Measurements from ENCODE around the gene XPO5. TPM values are rescaled to one million over a fixed set of nuclear protein-coding genes. Genes with fewer than 3 reads are reported as not detected.
"Not testable (repeated sequence)": the region's sequence is repeated elsewhere in the genome, so short reads cannot be mapped to it uniquely, and the experiment has no call there.

The XPO5 gene
- total and polyA plus RNA-seq, 2 experiments from 2014 or later: 28.5 to 95.2 TPM

DNA sequence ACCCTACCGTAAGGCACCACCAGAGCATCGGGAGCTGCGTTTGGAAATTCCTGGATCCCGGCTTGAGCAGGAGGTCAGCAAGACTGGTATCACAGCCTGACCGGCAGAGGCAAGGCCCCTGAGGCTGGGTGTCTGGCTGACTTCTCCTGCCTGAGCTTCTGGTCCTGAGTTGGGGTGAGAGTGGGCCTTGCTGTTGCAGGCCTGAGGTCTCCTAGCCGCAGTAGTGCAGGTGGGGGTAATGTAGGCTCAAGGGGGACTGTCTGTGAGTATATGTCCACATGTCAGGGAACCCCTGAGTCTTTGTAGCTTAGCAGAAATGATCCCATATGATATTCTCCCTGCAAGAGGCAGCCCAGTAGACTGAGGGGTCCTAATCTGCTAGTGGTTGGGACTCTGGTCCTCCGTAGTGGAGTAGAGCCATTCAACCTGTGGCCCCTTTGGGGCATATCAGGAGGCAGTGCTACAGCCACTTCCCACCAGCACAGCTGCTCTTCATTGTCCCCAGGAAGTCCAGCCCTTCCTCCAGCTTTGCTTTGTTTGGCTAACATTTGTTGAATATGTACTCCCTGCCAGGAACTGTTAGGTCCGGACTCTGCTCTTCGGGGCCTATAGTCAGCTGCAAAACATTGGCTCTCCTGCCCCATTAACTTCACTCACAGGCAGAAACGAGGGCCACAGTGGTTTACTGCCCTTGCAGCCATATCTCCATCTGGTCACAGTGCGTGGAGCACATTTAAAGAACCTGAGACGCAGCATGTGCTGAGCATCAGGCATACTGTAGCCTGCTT is 76.6 kb downstream of the XPO5 start (continued):
- TF ChIP-seq, protein P1, sequence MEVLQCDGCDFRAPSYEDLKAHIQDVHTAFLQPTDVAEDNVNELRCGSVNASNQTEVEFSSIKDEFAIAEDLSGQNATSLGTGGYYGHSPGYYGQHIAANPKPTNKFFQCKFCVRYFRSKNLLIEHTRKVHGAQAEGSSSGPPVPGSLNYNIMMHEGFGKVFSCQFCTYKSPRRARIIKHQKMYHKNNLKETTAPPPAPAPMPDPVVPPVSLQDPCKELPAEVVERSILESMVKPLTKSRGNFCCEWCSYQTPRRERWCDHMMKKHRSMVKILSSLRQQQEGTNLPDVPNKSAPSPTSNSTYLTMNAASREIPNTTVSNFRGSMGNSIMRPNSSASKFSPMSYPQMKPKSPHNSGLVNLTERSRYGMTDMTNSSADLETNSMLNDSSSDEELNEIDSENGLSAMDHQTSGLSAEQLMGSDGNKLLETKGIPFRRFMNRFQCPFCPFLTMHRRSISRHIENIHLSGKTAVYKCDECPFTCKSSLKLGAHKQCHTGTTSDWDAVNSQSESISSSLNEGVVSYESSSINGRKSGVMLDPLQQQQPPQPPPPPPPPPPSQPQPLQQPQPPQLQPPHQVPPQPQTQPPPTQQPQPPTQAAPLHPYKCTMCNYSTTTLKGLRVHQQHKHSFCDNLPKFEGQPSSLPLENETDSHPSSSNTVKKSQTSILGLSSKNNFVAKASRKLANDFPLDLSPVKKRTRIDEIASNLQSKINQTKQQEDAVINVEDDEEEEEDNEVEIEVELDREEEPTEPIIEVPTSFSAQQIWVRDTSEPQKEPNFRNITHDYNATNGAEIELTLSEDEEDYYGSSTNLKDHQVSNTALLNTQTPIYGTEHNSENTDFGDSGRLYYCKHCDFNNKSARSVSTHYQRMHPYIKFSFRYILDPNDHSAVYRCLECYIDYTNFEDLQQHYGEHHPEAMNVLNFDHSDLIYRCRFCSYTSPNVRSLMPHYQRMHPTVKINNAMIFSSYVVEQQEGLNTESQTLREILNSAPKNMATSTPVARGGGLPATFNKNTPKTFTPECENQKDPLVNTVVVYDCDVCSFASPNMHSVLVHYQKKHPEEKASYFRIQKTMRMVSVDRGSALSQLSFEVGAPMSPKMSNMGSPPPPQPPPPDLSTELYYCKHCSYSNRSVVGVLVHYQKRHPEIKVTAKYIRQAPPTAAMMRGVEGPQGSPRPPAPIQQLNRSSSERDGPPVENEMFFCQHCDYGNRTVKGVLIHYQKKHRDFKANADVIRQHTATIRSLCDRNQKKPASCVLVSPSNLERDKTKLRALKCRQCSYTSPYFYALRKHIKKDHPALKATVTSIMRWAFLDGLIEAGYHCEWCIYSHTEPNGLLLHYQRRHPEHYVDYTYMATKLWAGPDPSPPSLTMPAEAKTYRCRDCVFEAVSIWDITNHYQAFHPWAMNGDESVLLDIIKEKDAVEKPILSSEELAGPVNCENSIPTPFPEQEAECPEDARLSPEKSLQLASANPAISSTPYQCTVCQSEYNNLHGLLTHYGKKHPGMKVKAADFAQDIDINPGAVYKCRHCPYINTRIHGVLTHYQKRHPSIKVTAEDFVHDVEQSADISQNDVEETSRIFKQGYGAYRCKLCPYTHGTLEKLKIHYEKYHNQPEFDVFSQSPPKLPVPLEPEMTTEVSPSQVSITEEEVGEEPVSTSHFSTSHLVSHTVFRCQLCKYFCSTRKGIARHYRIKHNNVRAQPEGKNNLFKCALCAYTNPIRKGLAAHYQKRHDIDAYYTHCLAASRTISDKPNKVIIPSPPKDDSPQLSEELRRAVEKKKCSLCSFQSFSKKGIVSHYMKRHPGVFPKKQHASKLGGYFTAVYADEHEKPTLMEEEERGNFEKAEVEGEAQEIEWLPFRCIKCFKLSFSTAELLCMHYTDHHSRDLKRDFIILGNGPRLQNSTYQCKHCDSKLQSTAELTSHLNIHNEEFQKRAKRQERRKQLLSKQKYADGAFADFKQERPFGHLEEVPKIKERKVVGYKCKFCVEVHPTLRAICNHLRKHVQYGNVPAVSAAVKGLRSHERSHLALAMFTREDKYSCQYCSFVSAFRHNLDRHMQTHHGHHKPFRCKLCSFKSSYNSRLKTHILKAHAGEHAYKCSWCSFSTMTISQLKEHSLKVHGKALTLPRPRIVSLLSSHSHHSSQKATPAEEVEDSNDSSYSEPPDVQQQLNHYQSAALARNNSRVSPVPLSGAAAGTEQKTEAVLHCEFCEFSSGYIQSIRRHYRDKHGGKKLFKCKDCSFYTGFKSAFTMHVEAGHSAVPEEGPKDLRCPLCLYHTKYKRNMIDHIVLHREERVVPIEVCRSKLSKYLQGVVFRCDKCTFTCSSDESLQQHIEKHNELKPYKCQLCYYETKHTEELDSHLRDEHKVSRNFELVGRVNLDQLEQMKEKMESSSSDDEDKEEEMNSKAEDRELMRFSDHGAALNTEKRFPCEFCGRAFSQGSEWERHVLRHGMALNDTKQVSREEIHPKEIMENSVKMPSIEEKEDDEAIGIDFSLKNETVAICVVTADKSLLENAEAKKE (CRISPR knock-in tag; IDR thresholded peaks at IDR 0.05): no peak
- TF ChIP-seq POLR2AphosphoS5 (IDR thresholded peaks at IDR 0.05; ENCODE audit: low read depth): no peak
- TF ChIP-seq JUNB (IDR thresholded peaks at IDR 0.05; ENCODE audit: unreplicated experiment): no peak
- TF ChIP-seq ZNF331 (CRISPR knock-in tag; IDR thresholded peaks at IDR 0.05; ENCODE audit: low read depth): no peak
- no peak for TF ChIP-seq ZNF114 (CRISPR knock-in tag; IDR thresholded peaks at IDR 0.05)
- no peak for TF ChIP-seq EZH2phosphoT487 (IDR thresholded peaks at IDR 0.05; ENCODE audit: unreplicated experiment)
- TF ChIP-seq, protein P2, sequence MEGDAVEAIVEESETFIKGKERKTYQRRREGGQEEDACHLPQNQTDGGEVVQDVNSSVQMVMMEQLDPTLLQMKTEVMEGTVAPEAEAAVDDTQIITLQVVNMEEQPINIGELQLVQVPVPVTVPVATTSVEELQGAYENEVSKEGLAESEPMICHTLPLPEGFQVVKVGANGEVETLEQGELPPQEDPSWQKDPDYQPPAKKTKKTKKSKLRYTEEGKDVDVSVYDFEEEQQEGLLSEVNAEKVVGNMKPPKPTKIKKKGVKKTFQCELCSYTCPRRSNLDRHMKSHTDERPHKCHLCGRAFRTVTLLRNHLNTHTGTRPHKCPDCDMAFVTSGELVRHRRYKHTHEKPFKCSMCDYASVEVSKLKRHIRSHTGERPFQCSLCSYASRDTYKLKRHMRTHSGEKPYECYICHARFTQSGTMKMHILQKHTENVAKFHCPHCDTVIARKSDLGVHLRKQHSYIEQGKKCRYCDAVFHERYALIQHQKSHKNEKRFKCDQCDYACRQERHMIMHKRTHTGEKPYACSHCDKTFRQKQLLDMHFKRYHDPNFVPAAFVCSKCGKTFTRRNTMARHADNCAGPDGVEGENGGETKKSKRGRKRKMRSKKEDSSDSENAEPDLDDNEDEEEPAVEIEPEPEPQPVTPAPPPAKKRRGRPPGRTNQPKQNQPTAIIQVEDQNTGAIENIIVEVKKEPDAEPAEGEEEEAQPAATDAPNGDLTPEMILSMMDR (conservative IDR thresholded peaks at IDR 0.05; ENCODE audit: low read depth in 2 of 2): no peak

DNA sequence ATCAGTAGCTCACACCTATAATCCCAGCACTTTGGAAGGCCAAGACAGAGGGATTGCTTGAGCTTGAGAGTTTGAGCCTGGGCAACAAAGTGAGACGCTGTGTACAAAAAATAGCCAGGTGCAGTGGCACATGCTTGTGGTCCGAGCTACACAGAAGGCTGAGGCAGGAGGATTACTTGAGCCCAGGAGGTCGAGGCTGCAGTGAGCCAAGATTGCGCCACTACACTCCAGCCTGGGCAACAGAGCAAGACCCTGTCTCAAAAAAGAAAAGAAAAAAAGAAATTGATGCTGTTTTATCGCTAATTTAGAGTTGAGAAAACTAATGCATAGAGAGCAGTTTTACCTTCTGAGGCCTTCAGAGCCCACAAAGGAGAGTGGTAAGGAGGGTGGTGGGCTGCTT is 77.5 kb downstream of the XPO5 start:
- not testable (repeated sequence) for H2AFZ ChIP-seq; H3K27me3 ChIP-seq (ENCODE audit: insufficient read depth); DNase-seq (ENCODE audit: low spot score); H3K4me2 ChIP-seq; H3K4me1 ChIP-seq (ENCODE audit: insufficient read depth); H3K27ac Mint-ChIP-seq; H3K36me3 ChIP-seq (ENCODE audit: insufficient read depth); H3K4me3 ChIP-seq; H3K27ac ChIP-seq (ENCODE audit: low read depth); ATAC-seq; H3F3A ChIP-seq (replicated peaks; ENCODE audit: low read depth); H3K9me2 ChIP-seq (ENCODE audit: insufficient read depth); H4K20me1 ChIP-seq (replicated peaks; ENCODE audit: insufficient read depth); H3K9me3 Mint-ChIP-seq; H3K4me3 Mint-ChIP-seq
- Mint-ChIP-seq H3K36me3 (ENCODE audit: low read depth) (peaks cover 46% of the 10 kb centered on the region), H3K4me1 (peaks cover 14% of the 10 kb centered on the region), H3K27me3 (ENCODE audit: insufficient read depth, low read depth, poor library complexity) (peaks cover 11% of the 10 kb centered on the region)
- peaks cover 14% of the 10 kb centered on the region for H3K79me2 ChIP-seq (replicated peaks; ENCODE audit: insufficient read depth)
